Measurements from ENCODE around the gene CYP2B6.
"Not testable (repeated sequence)": the region's sequence is repeated elsewhere in the genome, so short reads cannot be mapped to it uniquely, and the experiment has no call there.

CYP2B6 gene

DNA sequence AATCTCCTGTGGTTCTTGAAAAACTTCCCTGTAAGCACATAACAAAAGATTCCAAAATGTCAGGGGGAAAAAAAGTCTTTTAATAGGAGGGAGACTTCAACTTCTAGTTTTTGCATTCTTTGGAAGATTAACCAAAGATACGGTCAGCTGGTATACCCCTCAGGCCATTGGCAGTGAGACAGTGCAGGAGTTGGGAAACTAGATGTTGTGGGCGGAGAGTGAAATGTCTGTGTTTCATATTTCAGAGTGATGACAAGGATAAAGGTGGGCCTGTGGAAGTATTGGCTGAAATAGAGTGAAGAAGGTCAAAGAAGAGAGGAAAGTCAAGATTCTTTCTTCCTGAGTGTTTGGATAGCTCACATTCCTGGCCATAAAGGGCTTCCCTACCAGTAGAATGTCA is 40.8 kb downstream of the CYP2B6 start:
- H3K27ac ChIP-seq (ENCODE audit: poor library complexity, severe bottlenecking): no peak overlapping the region
- DNase-seq (ENCODE audit: low spot score): no peak
- TF ChIP-seq, protein P1, sequence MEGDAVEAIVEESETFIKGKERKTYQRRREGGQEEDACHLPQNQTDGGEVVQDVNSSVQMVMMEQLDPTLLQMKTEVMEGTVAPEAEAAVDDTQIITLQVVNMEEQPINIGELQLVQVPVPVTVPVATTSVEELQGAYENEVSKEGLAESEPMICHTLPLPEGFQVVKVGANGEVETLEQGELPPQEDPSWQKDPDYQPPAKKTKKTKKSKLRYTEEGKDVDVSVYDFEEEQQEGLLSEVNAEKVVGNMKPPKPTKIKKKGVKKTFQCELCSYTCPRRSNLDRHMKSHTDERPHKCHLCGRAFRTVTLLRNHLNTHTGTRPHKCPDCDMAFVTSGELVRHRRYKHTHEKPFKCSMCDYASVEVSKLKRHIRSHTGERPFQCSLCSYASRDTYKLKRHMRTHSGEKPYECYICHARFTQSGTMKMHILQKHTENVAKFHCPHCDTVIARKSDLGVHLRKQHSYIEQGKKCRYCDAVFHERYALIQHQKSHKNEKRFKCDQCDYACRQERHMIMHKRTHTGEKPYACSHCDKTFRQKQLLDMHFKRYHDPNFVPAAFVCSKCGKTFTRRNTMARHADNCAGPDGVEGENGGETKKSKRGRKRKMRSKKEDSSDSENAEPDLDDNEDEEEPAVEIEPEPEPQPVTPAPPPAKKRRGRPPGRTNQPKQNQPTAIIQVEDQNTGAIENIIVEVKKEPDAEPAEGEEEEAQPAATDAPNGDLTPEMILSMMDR (IDR thresholded peaks at IDR 0.05; ENCODE audit: poor library complexity, severe bottlenecking): no peak
- no peaks in the 10 kb centered on the region for H3K4me1 ChIP-seq (ENCODE audit: insufficient read depth, poor library complexity, severe bottlenecking)
- H3K4me3 ChIP-seq (ENCODE audit: severe bottlenecking): no peak overlapping the region
- no peaks in the 10 kb centered on the region for H3K9me3 ChIP-seq (ENCODE audit: severe bottlenecking)
- no peaks in the 10 kb centered on the region for H3K27me3 ChIP-seq (ENCODE audit: insufficient read depth, poor library complexity, severe bottlenecking)
- no peaks in the 10 kb centered on the region for H3K36me3 ChIP-seq (ENCODE audit: low read depth)
- peak; percentile 46; the same call in 2 of the 3 replicates for ATAC-seq (ENCODE audit: low read depth)

DNA sequence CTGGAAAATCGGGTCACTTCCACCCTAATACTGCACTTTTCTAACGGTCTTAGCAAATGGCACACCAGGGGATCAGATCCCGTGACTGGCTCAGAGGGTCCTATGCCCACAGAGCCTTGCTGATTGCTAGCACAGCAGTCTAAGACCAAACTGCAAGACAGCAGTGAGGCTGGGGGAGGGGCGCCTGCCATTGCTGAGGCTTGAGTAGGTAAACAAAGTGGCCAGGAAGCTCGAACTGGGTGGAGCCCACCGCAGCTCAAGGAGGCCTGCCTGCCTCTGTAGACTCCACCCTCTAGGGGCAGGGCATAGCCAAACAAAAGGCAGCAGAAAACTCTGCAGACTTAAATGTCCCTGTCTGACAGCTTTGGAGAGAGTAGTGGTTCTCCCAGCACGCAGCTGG is 42.2 kb downstream of the CYP2B6 start:
- H3K27me3 ChIP-seq (ENCODE audit: insufficient read depth, poor library complexity, severe bottlenecking); H3K9me3 ChIP-seq (ENCODE audit: severe bottlenecking); H3K36me3 ChIP-seq (ENCODE audit: low read depth); H3K27ac ChIP-seq (ENCODE audit: poor library complexity, severe bottlenecking); H3K4me1 ChIP-seq (ENCODE audit: insufficient read depth, poor library complexity, severe bottlenecking); H3K4me3 ChIP-seq (ENCODE audit: severe bottlenecking); DNase-seq (ENCODE audit: low spot score); ATAC-seq (ENCODE audit: low read depth): not testable (repeated sequence)

DNA sequence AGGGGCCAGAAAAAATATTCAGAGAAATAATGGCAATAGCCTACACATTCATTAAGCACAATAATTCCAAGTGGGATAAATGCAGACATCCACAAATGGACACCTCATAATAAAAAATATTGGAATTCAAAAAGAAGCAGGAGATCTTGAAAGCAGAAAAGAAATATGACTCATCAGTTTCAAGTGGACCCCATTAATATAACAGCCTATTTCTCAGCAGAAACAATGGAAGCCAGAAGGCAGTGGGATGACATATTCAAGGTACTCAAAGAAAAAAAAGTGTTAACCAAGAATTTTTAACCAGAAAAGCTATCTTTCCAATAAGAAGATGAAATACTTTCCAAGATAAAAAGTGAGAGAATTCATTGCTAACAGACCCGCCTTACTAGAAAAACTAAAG is 48.7 kb downstream of the CYP2B6 start:
- H3K27me3 ChIP-seq (ENCODE audit: insufficient read depth, poor library complexity, severe bottlenecking): no peaks in the 10 kb centered on the region

DNA sequence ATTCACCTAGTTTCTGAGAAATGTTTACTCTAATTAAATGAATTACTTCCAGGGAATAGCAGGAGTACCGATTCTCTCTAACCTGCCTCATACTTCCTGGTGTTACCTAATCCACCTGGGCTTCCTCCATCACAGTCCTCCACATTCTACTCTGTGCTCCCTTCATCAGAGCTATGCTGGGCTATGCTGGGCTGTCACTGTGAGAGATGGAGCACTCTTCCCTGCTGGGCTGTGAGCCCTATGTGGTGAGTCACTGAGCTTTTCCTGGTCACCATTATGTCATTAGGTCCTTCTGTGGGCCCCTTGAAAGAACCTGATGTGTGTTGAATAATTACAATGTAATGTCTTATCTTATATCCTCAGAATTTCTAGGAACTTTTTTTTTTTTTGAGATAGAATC is 54.0 kb downstream of the CYP2B6 start:
- H3K27me3 ChIP-seq (ENCODE audit: insufficient read depth, poor library complexity, severe bottlenecking); H3K4me3 ChIP-seq (ENCODE audit: severe bottlenecking); ATAC-seq (ENCODE audit: low read depth); DNase-seq (ENCODE audit: low spot score); H3K4me1 ChIP-seq (ENCODE audit: insufficient read depth, poor library complexity, severe bottlenecking); H3K9me3 ChIP-seq (ENCODE audit: severe bottlenecking); H3K27ac ChIP-seq (ENCODE audit: poor library complexity, severe bottlenecking); H3K36me3 ChIP-seq (ENCODE audit: low read depth): not testable (repeated sequence)

More for the DNA sequence above, 48.7 kb downstream of the CYP2B6 start:
- no peaks in the 10 kb centered on the region for H3K36me3 ChIP-seq (ENCODE audit: low read depth)
- no peak for ATAC-seq (ENCODE audit: low read depth)
- H3K4me3 ChIP-seq (ENCODE audit: severe bottlenecking): no peak overlapping the region
- TF ChIP-seq, protein P1 (IDR thresholded peaks at IDR 0.05; ENCODE audit: poor library complexity, severe bottlenecking): no peak
- no peaks in the 10 kb centered on the region for H3K4me1 ChIP-seq (ENCODE audit: insufficient read depth, poor library complexity, severe bottlenecking)
- no peak overlapping the region for H3K27ac ChIP-seq (ENCODE audit: poor library complexity, severe bottlenecking)
- H3K9me3 ChIP-seq (ENCODE audit: severe bottlenecking): no peaks in the 10 kb centered on the region
- DNase-seq (ENCODE audit: low spot score): no peak

DNA sequence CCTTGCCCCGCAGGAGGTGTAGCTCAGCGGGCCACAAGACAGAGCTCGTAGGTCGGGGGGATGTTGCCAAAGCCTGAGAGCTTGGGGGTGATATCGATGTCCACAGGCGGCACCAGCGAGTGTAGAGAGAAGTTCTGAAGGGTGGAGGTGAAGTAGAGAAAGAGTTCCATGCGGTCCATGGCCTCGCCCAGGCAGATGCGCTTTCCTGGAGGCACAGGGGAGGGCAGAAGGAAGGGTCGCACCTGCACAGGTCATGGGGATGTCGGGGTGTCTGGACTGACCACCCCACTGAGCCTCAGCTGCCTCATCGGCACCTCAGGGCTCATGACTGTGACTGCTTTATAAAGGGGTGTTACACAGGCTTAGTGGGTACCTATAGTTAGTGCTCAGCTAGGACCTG is 59.3 kb downstream of the CYP2B6 start:
- no peak for DNase-seq (ENCODE audit: low spot score)
- Histone ChIP-seq H3K4me3 (ENCODE audit: severe bottlenecking) (no peak overlapping the region), H3K4me1 (ENCODE audit: insufficient read depth, poor library complexity, severe bottlenecking) (no peaks in the 10 kb centered on the region), H3K27me3 (ENCODE audit: insufficient read depth, poor library complexity, severe bottlenecking) (peaks cover 5% of the 10 kb centered on the region), H3K9me3 (ENCODE audit: severe bottlenecking) (no peaks in the 10 kb centered on the region), H3K27ac (ENCODE audit: poor library complexity, severe bottlenecking) (no peak overlapping the region), H3K36me3 (ENCODE audit: low read depth) (no peaks in the 10 kb centered on the region)
- TF ChIP-seq, protein P1 (IDR thresholded peaks at IDR 0.05; ENCODE audit: poor library complexity, severe bottlenecking): no peak
- no peak for ATAC-seq (ENCODE audit: low read depth)

DNA sequence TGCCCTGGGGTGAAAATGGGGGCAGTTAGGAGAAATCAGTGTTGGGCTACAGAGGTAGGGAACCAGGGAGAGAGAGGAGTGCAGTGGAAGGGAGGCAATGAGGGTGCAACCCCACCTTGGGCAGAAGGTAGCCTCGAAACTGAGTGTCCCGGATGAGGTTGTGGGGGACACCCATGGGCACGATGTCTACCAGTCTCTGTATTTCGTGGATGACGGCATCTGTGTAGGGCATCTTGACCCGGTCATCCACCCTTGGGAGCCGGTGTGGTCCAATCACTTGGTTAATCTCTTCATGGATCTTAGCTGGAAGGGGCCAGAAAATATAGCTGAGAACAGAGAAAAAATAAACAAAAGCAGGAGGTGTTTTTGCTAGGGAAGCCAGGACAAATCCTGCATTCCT is 61.1 kb downstream of the CYP2B6 start:
- not testable (repeated sequence) for H3K27me3 ChIP-seq (ENCODE audit: insufficient read depth, poor library complexity, severe bottlenecking); H3K9me3 ChIP-seq (ENCODE audit: severe bottlenecking); DNase-seq (ENCODE audit: low spot score); H3K27ac ChIP-seq (ENCODE audit: poor library complexity, severe bottlenecking); H3K4me1 ChIP-seq (ENCODE audit: insufficient read depth, poor library complexity, severe bottlenecking); H3K4me3 ChIP-seq (ENCODE audit: severe bottlenecking); ATAC-seq (ENCODE audit: low read depth); H3K36me3 ChIP-seq (ENCODE audit: low read depth)

DNA sequence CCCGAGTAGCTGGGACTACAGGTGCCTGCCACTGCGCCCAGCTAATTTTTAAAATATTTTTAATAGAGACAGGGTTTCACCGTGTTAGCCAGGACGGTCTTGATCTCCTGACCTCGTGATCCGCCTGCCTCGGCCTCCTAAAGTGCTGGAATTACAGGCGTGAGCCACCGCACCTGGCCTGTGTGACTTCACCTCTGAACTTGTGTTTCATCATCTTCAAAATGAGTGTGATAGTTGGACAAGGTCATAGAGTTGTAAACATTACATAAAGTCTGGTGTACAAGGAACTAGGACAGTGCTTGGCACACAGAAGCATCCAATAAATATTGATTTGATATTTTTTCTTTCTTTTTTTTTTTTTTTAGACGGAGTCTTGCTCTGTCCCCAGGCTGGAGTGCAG is 62.2 kb downstream of the CYP2B6 start:
- not testable (repeated sequence) for DNase-seq (ENCODE audit: low spot score); H3K27ac ChIP-seq (ENCODE audit: poor library complexity, severe bottlenecking); ATAC-seq (ENCODE audit: low read depth); H3K4me1 ChIP-seq (ENCODE audit: insufficient read depth, poor library complexity, severe bottlenecking); H3K36me3 ChIP-seq (ENCODE audit: low read depth); H3K4me3 ChIP-seq (ENCODE audit: severe bottlenecking); H3K27me3 ChIP-seq (ENCODE audit: insufficient read depth, poor library complexity, severe bottlenecking); H3K9me3 ChIP-seq (ENCODE audit: severe bottlenecking)

Measured in RWPE2 (cell line).